A549 (cell line): Measurements from ENCODE around the gene EMID1.

ENCODE experiments used
- CBX8 ChIP-seq: fragments of 200-600 bp; sonication (generic); IDR thresholded peaks from 2 replicates; pipeline ENCODE4 v1.6.1; 2016
- CHD2 ChIP-seq: fragments of 150-350 bp; IDR thresholded peaks from 2 replicates; pipeline ENCODE4 v1.6.1; 2014; ENCODE audit warnings: low read length; ENCODE audit not compliant: partially characterized antibody
- EP300 ChIP-seq, 2 experiments: fragments of >200 bp; sonication (Bioruptor Twin); formaldehyde crosslinking; IDR thresholded peaks; 2 replicates in 1 of 2; 3 replicates in 1 of 2; pipeline ENCODE4 v1.6.1; 2016 to 2017
- ESRRA ChIP-seq: fragments of 150-350 bp; IDR thresholded peaks from 2 replicates; pipeline ENCODE4 v1.6.1; 2014; ENCODE audit warnings: mild to moderate bottlenecking, low read length, borderline replicate concordance
- MAFK ChIP-seq: fragments of 450-650 bp; IDR thresholded peaks from 2 replicates; pipeline ENCODE4 v1.6.1; 2014; ENCODE audit not compliant: partially characterized antibody
- POLR2A ChIP-seq: IDR thresholded peaks from 2 replicates; pipeline ENCODE4 v1.6.1; 2012; ENCODE audit warnings: mild to moderate bottlenecking, low read length
- RFX5 ChIP-seq: fragments of 450-650 bp; IDR thresholded peaks from 2 replicates; pipeline ENCODE4 v1.7.1; 2014; ENCODE audit warnings: antibody characterized with exemption, mild to moderate bottlenecking, moderate library complexity
- TF ChIP-seq, protein P1 (sequence below): fragments of 450-650 bp; IDR thresholded peaks from 2 replicates; pipeline ENCODE4 v1.6.1; 2014; ENCODE audit warnings: antibody characterized with exemption
- TF ChIP-seq, protein P2 (sequence below): fragments of >200 bp; sonication (Bioruptor Twin); formaldehyde crosslinking; IDR thresholded peaks from 3 replicates; pipeline ENCODE4 v1.5.1; 2016
- TF ChIP-seq, protein P3 (sequence below): IDR thresholded peaks from 2 replicates; pipeline ENCODE4 v1.6.1; 2012
- TF ChIP-seq, protein P4 (sequence below): IDR thresholded peaks from 2 replicates; pipeline ENCODE4 v1.6.1; 2012; ENCODE audit warnings: low read depth, borderline replicate concordance

DNA sequence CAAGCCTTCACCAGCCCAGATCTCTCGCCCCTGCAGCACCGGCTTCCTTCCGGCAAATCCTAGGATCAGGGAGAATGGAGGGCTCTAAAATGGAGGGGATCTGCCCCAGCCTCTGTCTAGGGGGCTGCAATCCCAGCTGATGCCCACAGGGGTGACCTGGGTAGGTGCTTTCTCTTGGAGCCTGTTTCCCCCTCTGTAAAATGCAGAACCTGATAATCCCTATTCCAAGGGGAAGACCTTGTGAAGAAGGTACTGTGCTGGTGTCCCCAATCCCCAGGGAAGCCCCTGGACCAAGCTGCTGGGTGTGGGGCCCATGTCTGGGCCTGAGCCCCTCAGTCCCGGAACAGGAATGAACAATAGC, 2.8 kb downstream of the EMID1 start:
- TF ChIP-seq, protein P1, sequence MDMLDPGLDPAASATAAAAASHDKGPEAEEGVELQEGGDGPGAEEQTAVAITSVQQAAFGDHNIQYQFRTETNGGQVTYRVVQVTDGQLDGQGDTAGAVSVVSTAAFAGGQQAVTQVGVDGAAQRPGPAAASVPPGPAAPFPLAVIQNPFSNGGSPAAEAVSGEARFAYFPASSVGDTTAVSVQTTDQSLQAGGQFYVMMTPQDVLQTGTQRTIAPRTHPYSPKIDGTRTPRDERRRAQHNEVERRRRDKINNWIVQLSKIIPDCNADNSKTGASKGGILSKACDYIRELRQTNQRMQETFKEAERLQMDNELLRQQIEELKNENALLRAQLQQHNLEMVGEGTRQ: no peak
- TF ChIP-seq MAFK: no peak
- no peak for TF ChIP-seq CBX8
- TF ChIP-seq, protein P2, sequence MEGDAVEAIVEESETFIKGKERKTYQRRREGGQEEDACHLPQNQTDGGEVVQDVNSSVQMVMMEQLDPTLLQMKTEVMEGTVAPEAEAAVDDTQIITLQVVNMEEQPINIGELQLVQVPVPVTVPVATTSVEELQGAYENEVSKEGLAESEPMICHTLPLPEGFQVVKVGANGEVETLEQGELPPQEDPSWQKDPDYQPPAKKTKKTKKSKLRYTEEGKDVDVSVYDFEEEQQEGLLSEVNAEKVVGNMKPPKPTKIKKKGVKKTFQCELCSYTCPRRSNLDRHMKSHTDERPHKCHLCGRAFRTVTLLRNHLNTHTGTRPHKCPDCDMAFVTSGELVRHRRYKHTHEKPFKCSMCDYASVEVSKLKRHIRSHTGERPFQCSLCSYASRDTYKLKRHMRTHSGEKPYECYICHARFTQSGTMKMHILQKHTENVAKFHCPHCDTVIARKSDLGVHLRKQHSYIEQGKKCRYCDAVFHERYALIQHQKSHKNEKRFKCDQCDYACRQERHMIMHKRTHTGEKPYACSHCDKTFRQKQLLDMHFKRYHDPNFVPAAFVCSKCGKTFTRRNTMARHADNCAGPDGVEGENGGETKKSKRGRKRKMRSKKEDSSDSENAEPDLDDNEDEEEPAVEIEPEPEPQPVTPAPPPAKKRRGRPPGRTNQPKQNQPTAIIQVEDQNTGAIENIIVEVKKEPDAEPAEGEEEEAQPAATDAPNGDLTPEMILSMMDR: no peak
- TF ChIP-seq RFX5: no peak
- no peak for TF ChIP-seq POLR2A
- TF ChIP-seq CHD2: no peak
- TF ChIP-seq EP300 (IDR thresholded peaks at IDR 0.05): no peak
- TF ChIP-seq, protein P3, sequence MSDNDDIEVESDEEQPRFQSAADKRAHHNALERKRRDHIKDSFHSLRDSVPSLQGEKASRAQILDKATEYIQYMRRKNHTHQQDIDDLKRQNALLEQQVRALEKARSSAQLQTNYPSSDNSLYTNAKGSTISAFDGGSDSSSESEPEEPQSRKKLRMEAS: no peak
- TF ChIP-seq ESRRA: no peak
- TF ChIP-seq, protein P4, sequence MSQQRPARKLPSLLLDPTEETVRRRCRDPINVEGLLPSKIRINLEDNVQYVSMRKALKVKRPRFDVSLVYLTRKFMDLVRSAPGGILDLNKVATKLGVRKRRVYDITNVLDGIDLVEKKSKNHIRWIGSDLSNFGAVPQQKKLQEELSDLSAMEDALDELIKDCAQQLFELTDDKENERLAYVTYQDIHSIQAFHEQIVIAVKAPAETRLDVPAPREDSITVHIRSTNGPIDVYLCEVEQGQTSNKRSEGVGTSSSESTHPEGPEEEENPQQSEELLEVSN: no peak
